ENCODE measurements around the gene STC2. TPM values are rescaled to one million over a fixed set of nuclear protein-coding genes. Genes with fewer than 3 reads are reported as not detected.

Gene STC2
- total RNA-seq, 2 experiments from 2014 or later = not detected

- POLR2A ChIA-PET = no interaction called here
- DNase-seq (ENCODE audit: low spot score) = no peak
Measured at GRCh38 chr5:173327084-173327947, 898 bp downstream of the STC2 start.

GRCh38 chr5:173326501-173326960 is 1.7 kb downstream of the STC2 start:
- H3K9me3 ChIP-seq (ENCODE audit: low read length) = no peaks in the 10 kb centered on the region
- no peak overlapping the region for H3K27ac ChIP-seq (ENCODE audit: low read depth, low read length, poor library complexity, severe bottlenecking)
- H3K4me2 ChIP-seq (ENCODE audit: low read length) = no peak overlapping the region
- ChIA-PET POLR2A (no interaction called here), CTCF (ENCODE audit: unreplicated experiment) (no interaction called here)
- DNase-seq (ENCODE audit: low spot score) = no peak
- BruUV-seq (replicated peaks) = no TSS peak
- no peaks in the 10 kb centered on the region for H3K36me3 ChIP-seq (ENCODE audit: insufficient read depth, low read length)
- TF ChIP-seq EZH2phosphoT487 (IDR thresholded peaks at IDR 0.05; ENCODE audit: borderline replicate concordance, low read depth, low read length) (no peak), CTCF (conservative IDR thresholded peaks at IDR 0.05; ENCODE audit: low read length) (no peak)
- H3K9me2 ChIP-seq (ENCODE audit: insufficient read depth, low read length) = no peaks in the 10 kb centered on the region
- intact Hi-C loops (cut with micrococcal nuclease; ENCODE audit: unreplicated experiment) = no loop called here
- no peak overlapping the region for H2AFZ ChIP-seq (ENCODE audit: low read length)
- H3K4me1 ChIP-seq (ENCODE audit: insufficient read depth, low read length, poor library complexity, severe bottlenecking) = no peaks in the 10 kb centered on the region
- no peak overlapping the region for H3K4me3 ChIP-seq (ENCODE audit: low read depth, low read length, poor library complexity, severe bottlenecking)
- H3K79me2 ChIP-seq (ENCODE audit: insufficient read depth, low read depth, low read length) = no peaks in the 10 kb centered on the region
- no peaks in the 10 kb centered on the region for H4K20me1 ChIP-seq (ENCODE audit: insufficient read depth, low read length)

More at GRCh38 chr5:173327084-173327947, 898 bp downstream of the STC2 start:
- no peak overlapping the region for H2AFZ ChIP-seq (ENCODE audit: low read length)
- no TSS peak for BruUV-seq (replicated peaks)
- H3K4me1 ChIP-seq (ENCODE audit: insufficient read depth, low read length, poor library complexity, severe bottlenecking) = no peaks in the 10 kb centered on the region
- no peaks in the 10 kb centered on the region for H3K9me3 ChIP-seq (ENCODE audit: low read length)
- CTCF ChIA-PET (ENCODE audit: unreplicated experiment) = no interaction called here
- TF ChIP-seq CTCF (conservative IDR thresholded peaks at IDR 0.05; ENCODE audit: low read length) = no peak
- no peak for TF ChIP-seq EZH2phosphoT487 (IDR thresholded peaks at IDR 0.05; ENCODE audit: borderline replicate concordance, low read depth, low read length)
- intact Hi-C loops (cut with micrococcal nuclease; ENCODE audit: unreplicated experiment) = no loop called here
- H3K27ac ChIP-seq (ENCODE audit: low read depth, low read length, poor library complexity, severe bottlenecking) = no peak overlapping the region
- H3K4me2 ChIP-seq (ENCODE audit: low read length) = no peak overlapping the region
- no peaks in the 10 kb centered on the region for H3K9me2 ChIP-seq (ENCODE audit: insufficient read depth, low read length)
- H3K36me3 ChIP-seq (ENCODE audit: insufficient read depth, low read length) = no peaks in the 10 kb centered on the region
- H3K4me3 ChIP-seq (ENCODE audit: low read depth, low read length, poor library complexity, severe bottlenecking) = no peak overlapping the region
- no peaks in the 10 kb centered on the region for H4K20me1 ChIP-seq (ENCODE audit: insufficient read depth, low read length)
- no peaks in the 10 kb centered on the region for H3K79me2 ChIP-seq (ENCODE audit: insufficient read depth, low read depth, low read length)

GRCh38 chr5:173325091-173325698 is 3.0 kb downstream of the STC2 start:
- intact Hi-C loops (cut with micrococcal nuclease; ENCODE audit: unreplicated experiment) = no loop called here
- H3K79me2 ChIP-seq (ENCODE audit: insufficient read depth, low read depth, low read length) = no peaks in the 10 kb centered on the region
- H3K36me3 ChIP-seq (ENCODE audit: insufficient read depth, low read length) = no peaks in the 10 kb centered on the region
- no peak overlapping the region for H3K27ac ChIP-seq (ENCODE audit: low read depth, low read length, poor library complexity, severe bottlenecking)
- no peaks in the 10 kb centered on the region for H3K4me1 ChIP-seq (ENCODE audit: insufficient read depth, low read length, poor library complexity, severe bottlenecking)
- H4K20me1 ChIP-seq (ENCODE audit: insufficient read depth, low read length) = no peaks in the 10 kb centered on the region
- H3K9me2 ChIP-seq (ENCODE audit: insufficient read depth, low read length) = no peaks in the 10 kb centered on the region
- H3K4me2 ChIP-seq (ENCODE audit: low read length) = no peak overlapping the region
- ChIA-PET CTCF (ENCODE audit: unreplicated experiment) (no interaction called here), POLR2A (no interaction called here)
- no peak overlapping the region for H3K4me3 ChIP-seq (ENCODE audit: low read depth, low read length, poor library complexity, severe bottlenecking)
- no peaks in the 10 kb centered on the region for H3K9me3 ChIP-seq (ENCODE audit: low read length)
- H2AFZ ChIP-seq (ENCODE audit: low read length) = no peak overlapping the region
- no peak for TF ChIP-seq EZH2phosphoT487 (IDR thresholded peaks at IDR 0.05; ENCODE audit: borderline replicate concordance, low read depth, low read length)
- no peak for TF ChIP-seq CTCF (conservative IDR thresholded peaks at IDR 0.05; ENCODE audit: low read length)
- DNase-seq (ENCODE audit: low spot score) = no peak
- BruUV-seq (replicated peaks) = no TSS peak
